B cell (primary cell): ENCODE data around the gene KLK4. TPM values are rescaled to one million over a fixed set of nuclear protein-coding genes. Genes with fewer than 3 reads are reported as not detected.

ENCODE experiments used
- ATAC-seq: fragments of 200-7000 bp; cut with Tn5 transposase; one replicate; pipeline ENCODE4 v1.10.0; 2021; ENCODE audit warnings: low read depth, mild to moderate bottlenecking, moderate number of reproducible peaks, moderate library complexity
- CTCF ChIA-PET: fragments of 350-600 bp; sonication (Branson Sonifier 250); formaldehyde crosslinking; loops from one replicate; lab custom pipeline; 2021; ENCODE audit warnings: antibody characterized with exemption, inconsistent platforms; lab: Charles Lee
- POLR2A ChIA-PET: fragments of 350-600 bp; sonication (Branson Sonifier 250); formaldehyde crosslinking; loops from one replicate; lab custom pipeline; 2021; ENCODE audit warnings: antibody characterized with exemption; lab: Charles Lee
- DNase-seq: peaks from one replicate; pipeline ENCODE4 v3.0.0; 2013
- H2AFZ ChIP-seq: 2 replicates; pipeline ENCODE4 v1.6.1; 2012; ENCODE audit warnings: mild to moderate bottlenecking, low read depth, low read length; ENCODE audit not compliant: insufficient read depth, poor library complexity, severe bottlenecking
- H3K27ac ChIP-seq, 2 donors: 1 replicate in 1 of 2; 2 replicates in 1 of 2; pipeline ENCODE4 v1.5.1; 2012 to 2013; ENCODE audit warnings: low read length in 2 of 2, mild to moderate bottlenecking in 2 of 2, moderate library complexity in 1 of 2
- H3K27me3 ChIP-seq, 4 experiments: fragments of 200-600 bp in 1 of 4; sonication (generic) in 1 of 4; replicated peaks in 1 of 4; 1 replicate in 2 of 4; 2 replicates in 2 of 4; pipeline versions ENCODE4 v1.6.1 to v1.7.0; 2013 to 2016; ENCODE audit warnings: low read length in 3 of 4, mild to moderate bottlenecking in 2 of 4, mixed read lengths in 1 of 4, moderate library complexity in 1 of 4; ENCODE audit not compliant: insufficient read depth in 4 of 4, control insufficient read depth in 3 of 4; ENCODE audit errors: control extremely low read depth in 1 of 4
- H3K36me3 ChIP-seq, 2 experiments: replicated peaks in 1 of 2; 1 replicate in 1 of 2; 2 replicates in 1 of 2; pipeline versions ENCODE4 v1.6.1 to v1.7.1; 2013; ENCODE audit warnings: low read length in 1 of 2; ENCODE audit not compliant: insufficient read depth in 2 of 2, control insufficient read depth in 1 of 2; ENCODE audit errors: control extremely low read depth in 1 of 2, extremely low read depth in 1 of 2
- H3K4me1 ChIP-seq, 2 donors: fragments of 200-600 bp in 1 of 2; sonication (generic) in 1 of 2; 1 replicate in 1 of 2; 2 replicates in 1 of 2; pipeline versions ENCODE4 v1.5.1 to v1.6.1; 2013 to 2017; ENCODE audit warnings: low read length in 2 of 2; ENCODE audit not compliant: control insufficient read depth in 2 of 2, insufficient read depth in 2 of 2
- H3K4me2 ChIP-seq: replicated peaks from 2 replicates; pipeline ENCODE3; 2012; ENCODE audit warnings: mild to moderate bottlenecking, low read depth, low read length; ENCODE audit not compliant: poor library complexity, severe bottlenecking
- H3K4me3 ChIP-seq, 5 experiments: fragments of 200-600 bp in 1 of 5; sonication (generic) in 1 of 5; 1 replicate in 3 of 5; 2 replicates in 2 of 5; pipeline versions ENCODE4 v1.5.1 to v1.7.0; 2011 to 2016; ENCODE audit warnings: low read length in 4 of 5, mild to moderate bottlenecking in 4 of 5, low read depth in 2 of 5, control low read depth in 1 of 5, moderate library complexity in 1 of 5; ENCODE audit not compliant: insufficient read depth in 1 of 5; ENCODE audit errors: control extremely low read depth in 1 of 5, extremely low read depth in 1 of 5
- H3K79me2 ChIP-seq: fragments of 200-600 bp; sonication (generic); one replicate; pipeline ENCODE4 v1.6.0; 2016; ENCODE audit warnings: low read length; ENCODE audit not compliant: control insufficient read depth, insufficient read depth
- H3K9ac ChIP-seq: fragments of 200-600 bp; sonication (generic); 2 replicates; pipeline ENCODE4 v1.6.1; 2017; ENCODE audit warnings: mild to moderate bottlenecking, low read length, moderate library complexity
- H3K9me3 ChIP-seq, 3 donors: one replicate each; pipeline versions ENCODE4 v1.6.1 to v1.7.1; 2013; ENCODE audit warnings: low read length in 2 of 3; ENCODE audit not compliant: control insufficient read depth in 2 of 3, insufficient read depth in 1 of 3; ENCODE audit errors: control extremely low read depth in 1 of 3
- H4K20me1 ChIP-seq: 2 replicates; pipeline ENCODE4 v1.6.0; 2012; ENCODE audit warnings: mild to moderate bottlenecking, low read length; ENCODE audit not compliant: insufficient read depth, control insufficient read depth, poor library complexity, severe bottlenecking
- H3K27ac Mint-ChIP-seq: one replicate; pipeline ENCODE4 v1.8.0; 2021; ENCODE audit warnings: mixed read lengths
- H3K27me3 Mint-ChIP-seq: one replicate; pipeline ENCODE4 v1.8.0; 2021; ENCODE audit warnings: mixed read lengths
- H3K4me1 Mint-ChIP-seq: one replicate; pipeline ENCODE4 v1.8.0; 2021; ENCODE audit warnings: mixed read lengths
- H3K4me3 Mint-ChIP-seq: one replicate; pipeline ENCODE4 v1.8.0; 2021; ENCODE audit warnings: mixed read lengths
- H3K9me3 Mint-ChIP-seq: one replicate; pipeline ENCODE4 v1.8.0; 2022; ENCODE audit warnings: mixed read lengths; ENCODE audit not compliant: insufficient read depth
- EZH2 ChIP-seq: IDR thresholded peaks from 2 replicates; pipeline ENCODE4 v1.6.1; 2012; ENCODE audit warnings: borderline replicate concordance, low read depth, mild to moderate bottlenecking, moderate library complexity, low read length; ENCODE audit not compliant: insufficient read depth, poor library complexity, severe bottlenecking
- WGBS: methylation state at CpG from one replicate; pipeline ENCODE4 v1.1.5; 2013; ENCODE audit warnings: missing lambda C conversion rate; ENCODE audit not compliant: insufficient coverage; 5-methylcytosine and 5-hydroxymethylcytosine counted together
- intact Hi-C: fragments of 100-400 bp; cut with micrococcal nuclease; formaldehyde crosslinking; loops from one replicate; pipeline ENCODE4 v1.10.0; 2022
- polyA plus RNA-seq: library from polyadenylated mRNA; depleted of rRNA; stranded (reverse); fragments of >200 nt; gene quantifications from 2 replicates; pipeline ENCODE4 v1.2.3, GENCODE V29; 2012
- total RNA-seq, 2 donors: library from RNA; stranded (reverse); fragments of 120-200 nt in 1 of 2; gene quantifications; 1 replicate in 1 of 2; 2 replicates in 1 of 2; pipeline versions ENCODE4 v1.2.3 to v1.2.4, GENCODE V29; 2013 to 2022
- TF ChIP-seq, protein P1 (sequence below): fragments of 200-600 bp; IDR thresholded peaks from one replicate; pipeline ENCODE4 v1.8.0; 2022; ENCODE audit warnings: antibody characterized with exemption, mild to moderate bottlenecking

Gene KLK4
- total and polyA plus RNA-seq, 2 donors (not counting 1 experiment from before 2014, with no cell fraction given) = 0.45 to 0.52 TPM

DNA sequence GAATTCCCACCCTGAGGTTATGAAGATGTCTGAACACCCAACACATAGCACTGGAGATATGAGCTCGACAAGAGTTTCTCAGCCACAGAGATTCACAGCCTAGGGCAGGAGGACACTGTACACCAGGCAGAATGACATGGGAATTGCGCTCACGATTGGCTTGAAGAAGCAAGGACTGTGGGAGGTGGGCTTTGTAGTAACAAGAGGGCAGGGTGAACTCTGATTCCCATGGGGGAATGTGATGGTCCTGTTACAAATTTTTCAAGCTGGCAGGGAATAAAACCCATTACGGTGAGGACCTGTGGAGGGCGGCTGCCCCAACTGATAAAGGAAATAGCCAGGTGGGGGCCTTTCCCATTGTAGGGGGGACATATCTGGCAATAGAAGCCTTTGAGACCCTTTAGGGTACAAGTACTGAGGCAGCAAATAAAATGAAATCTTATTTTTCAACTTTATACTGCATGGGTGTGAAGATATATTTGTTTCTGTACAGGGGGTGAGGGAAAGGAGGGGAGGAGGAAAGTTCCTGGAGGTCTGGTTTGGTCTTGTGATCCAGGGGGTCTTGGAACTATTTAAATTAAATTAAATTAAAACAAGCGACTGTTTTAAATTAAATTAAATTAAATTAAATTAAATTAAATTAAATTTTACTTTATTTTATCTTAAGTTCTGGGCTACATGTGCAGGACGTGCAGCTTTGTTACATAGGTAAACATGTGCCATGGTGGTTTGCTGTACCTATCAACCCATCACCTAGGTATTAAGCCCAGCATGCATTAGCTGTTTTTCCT is 49.5 kb downstream of the KLK4 start:
- no peaks in the 10 kb centered on the region for H3K36me3 ChIP-seq
- no peak overlapping the region for H3K9ac ChIP-seq
- CTCF ChIA-PET = interaction anchor here (0.6 to 1.4 kb wide), 3 partner anchors 12 to 132 kb away, joined by 3 read pairs; partner anchors contain the start of gene KLK2

DNA sequence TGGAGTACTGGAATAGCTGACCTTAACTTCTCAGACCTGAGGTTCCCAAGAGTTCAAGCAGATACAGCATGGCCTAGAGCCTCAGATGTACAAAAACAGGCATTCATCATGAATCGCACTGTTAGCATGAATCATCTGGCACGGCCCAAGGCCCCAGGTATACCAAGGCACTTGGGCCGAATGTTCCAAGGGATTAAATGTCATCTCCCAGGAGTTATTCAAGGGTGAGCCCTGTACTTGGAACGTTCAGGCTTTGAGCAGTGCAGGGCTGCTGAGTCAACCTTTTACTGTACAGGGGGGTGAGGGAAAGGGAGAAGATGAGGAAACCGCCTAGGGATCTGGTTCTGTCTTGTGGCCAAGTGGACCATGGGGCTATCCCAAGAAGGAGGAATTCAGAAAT is 50.2 kb downstream of the KLK4 start:
- TF ChIP-seq EZH2 = no peak
- TF ChIP-seq, protein P1, sequence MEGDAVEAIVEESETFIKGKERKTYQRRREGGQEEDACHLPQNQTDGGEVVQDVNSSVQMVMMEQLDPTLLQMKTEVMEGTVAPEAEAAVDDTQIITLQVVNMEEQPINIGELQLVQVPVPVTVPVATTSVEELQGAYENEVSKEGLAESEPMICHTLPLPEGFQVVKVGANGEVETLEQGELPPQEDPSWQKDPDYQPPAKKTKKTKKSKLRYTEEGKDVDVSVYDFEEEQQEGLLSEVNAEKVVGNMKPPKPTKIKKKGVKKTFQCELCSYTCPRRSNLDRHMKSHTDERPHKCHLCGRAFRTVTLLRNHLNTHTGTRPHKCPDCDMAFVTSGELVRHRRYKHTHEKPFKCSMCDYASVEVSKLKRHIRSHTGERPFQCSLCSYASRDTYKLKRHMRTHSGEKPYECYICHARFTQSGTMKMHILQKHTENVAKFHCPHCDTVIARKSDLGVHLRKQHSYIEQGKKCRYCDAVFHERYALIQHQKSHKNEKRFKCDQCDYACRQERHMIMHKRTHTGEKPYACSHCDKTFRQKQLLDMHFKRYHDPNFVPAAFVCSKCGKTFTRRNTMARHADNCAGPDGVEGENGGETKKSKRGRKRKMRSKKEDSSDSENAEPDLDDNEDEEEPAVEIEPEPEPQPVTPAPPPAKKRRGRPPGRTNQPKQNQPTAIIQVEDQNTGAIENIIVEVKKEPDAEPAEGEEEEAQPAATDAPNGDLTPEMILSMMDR = no peak
- no peak overlapping the region for H3K4me3 Mint-ChIP-seq
- ChIA-PET POLR2A (no interaction called here), CTCF (no interaction called here)
- no peak overlapping the region for H3K27ac Mint-ChIP-seq
- H3K79me2 ChIP-seq = no peaks in the 10 kb centered on the region
- DNase-seq = no peak
- H3K9me3 ChIP-seq = peaks cover 0 to 17% (median 4%) of the 10 kb centered on the region in 3 donors
- H3K4me1 Mint-ChIP-seq = peaks cover 2% of the 10 kb centered on the region
- no peaks in the 10 kb centered on the region for H3K9me3 Mint-ChIP-seq
- no peak overlapping the region for H2AFZ ChIP-seq
- intact Hi-C loops = no loop called here
- no peak overlapping the region for H3K4me2 ChIP-seq
- H3K36me3 ChIP-seq = no peaks in the 10 kb centered on the region
- H3K27me3 Mint-ChIP-seq = peaks cover 52% of the 10 kb centered on the region
- no peak for ATAC-seq
- H3K4me1 ChIP-seq = no peaks in the 10 kb centered on the region
- H3K4me3 ChIP-seq = no peak overlapping the region
- H3K9ac ChIP-seq = no peak overlapping the region
- H3K27me3 ChIP-seq = peaks cover 0 to 28% (median 2%) of the 10 kb centered on the region in 4 experiments
- no peak overlapping the region for H3K27ac ChIP-seq
- H4K20me1 ChIP-seq = no peaks in the 10 kb centered on the region
- WGBS = 82% methylated on average over 5 of the region's 5 CpGs

More for the DNA sequence above, 49.5 kb downstream of the KLK4 start:
- peaks cover 0 to 22% (median 2%) of the 10 kb centered on the region in 4 experiments for H3K27me3 ChIP-seq
- no peak for DNase-seq
- no peaks in the 10 kb centered on the region for H3K79me2 ChIP-seq
- no peak overlapping the region for H3K4me3 ChIP-seq
- H3K4me2 ChIP-seq = no peak overlapping the region
- POLR2A ChIA-PET = no interaction called here
- no peak for ATAC-seq
- H2AFZ ChIP-seq = no peak overlapping the region
- no peak overlapping the region for H3K27ac ChIP-seq
- Mint-ChIP-seq H3K4me3 (no peak overlapping the region), H3K27ac (no peak overlapping the region), H3K9me3 (no peaks in the 10 kb centered on the region), H3K4me1 (peaks cover 2% of the 10 kb centered on the region), H3K27me3 (peaks cover 53% of the 10 kb centered on the region)
- H3K4me1 ChIP-seq = no peaks in the 10 kb centered on the region
- WGBS = 95% methylated on average over 3 of the region's 7 CpGs
- peaks cover 0 to 13% (median 4%) of the 10 kb centered on the region in 3 donors for H3K9me3 ChIP-seq
- intact Hi-C loops = no loop called here
- no peak for TF ChIP-seq EZH2
- TF ChIP-seq, protein P1 = no peak
- no peaks in the 10 kb centered on the region for H4K20me1 ChIP-seq
